ENCODE results near the gene ZIC4. TPM values are rescaled to one million over a fixed set of nuclear protein-coding genes. Genes with fewer than 3 reads are reported as not detected.

Gene ZIC4
- total RNA-seq, 2 donors from 2014 or later, result not detected

- no peak overlapping the region for H3K4me3 ChIP-seq
- no peaks in the 10 kb centered on the region for H3K36me3 ChIP-seq
- DNase-seq (ENCODE audit: low spot score), result no peak
- no peak overlapping the region for H3K27ac ChIP-seq
- no peaks in the 10 kb centered on the region for H3K4me1 ChIP-seq (replicated peaks)
- peaks cover 52% of the 10 kb centered on the region for H3K27me3 ChIP-seq (replicated peaks; ENCODE audit: insufficient read depth)
- 11% methylated on average over 27 of the region's 27 CpGs for WGBS
- TF ChIP-seq POLR2A (IDR thresholded peaks at IDR 0.05) (no peak), POLR2AphosphoS5 (IDR thresholded peaks at IDR 0.05) (no peak), CTCF (IDR thresholded peaks at IDR 0.05) (no peak)
- intact Hi-C loops (cut with DNase I), result no loop called here
- H3K9me3 ChIP-seq, result no peaks in the 10 kb centered on the region
These were observed 914 bp downstream of the ZIC4 start for GRCh38 chr3:147405231-147406027.

GRCh38 chr3:147404800-147405230, 1.5 kb downstream of the ZIC4 start:
- WGBS, result 6% methylated on average over 16 of the region's 16 CpGs
- DNase-seq (ENCODE audit: low spot score), result no peak
- Histone ChIP-seq H3K36me3 (no peaks in the 10 kb centered on the region), H3K4me1 (replicated peaks) (no peaks in the 10 kb centered on the region), H3K27me3 (replicated peaks; ENCODE audit: insufficient read depth) (peaks cover 51% of the 10 kb centered on the region), H3K4me3 (no peak overlapping the region), H3K9me3 (no peaks in the 10 kb centered on the region), H3K27ac (no peak overlapping the region)
- intact Hi-C loops (cut with DNase I), result no loop called here
- TF ChIP-seq CTCF (IDR thresholded peaks at IDR 0.05), result no peak
- no peak for TF ChIP-seq POLR2AphosphoS5 (IDR thresholded peaks at IDR 0.05)
- TF ChIP-seq POLR2A (IDR thresholded peaks at IDR 0.05), result no peak

- Histone ChIP-seq H3K9me3 (no peaks in the 10 kb centered on the region), H3K27me3 (replicated peaks; ENCODE audit: insufficient read depth) (peaks cover 44% of the 10 kb centered on the region)
- WGBS, result 36% methylated on average over 11 of the region's 11 CpGs
These were observed 2.1 kb downstream of the ZIC4 start for GRCh38 chr3:147404000-147404799.

GRCh38 chr3:147403511-147403910, 2.8 kb downstream of the ZIC4 start:
- H3K36me3 ChIP-seq, result no peaks in the 10 kb centered on the region
- no peak overlapping the region for H3K4me3 ChIP-seq
- no peaks in the 10 kb centered on the region for H3K9me3 ChIP-seq
- no peaks in the 10 kb centered on the region for H3K4me1 ChIP-seq (replicated peaks)
- TF ChIP-seq CTCF (IDR thresholded peaks at IDR 0.05), result no peak
- no peak for TF ChIP-seq POLR2AphosphoS5 (IDR thresholded peaks at IDR 0.05)
- no peak for TF ChIP-seq POLR2A (IDR thresholded peaks at IDR 0.05)
- no peak overlapping the region for H3K27ac ChIP-seq
- H3K27me3 ChIP-seq (replicated peaks; ENCODE audit: insufficient read depth), result peaks cover 47% of the 10 kb centered on the region
- intact Hi-C loops (cut with DNase I), result no loop called here
- no peak for DNase-seq (ENCODE audit: low spot score)
- WGBS, result 43% methylated on average over 5 of the region's 5 CpGs

More at GRCh38 chr3:147404000-147404799, 2.1 kb downstream of the ZIC4 start:
- TF ChIP-seq POLR2AphosphoS5 (IDR thresholded peaks at IDR 0.05) (no peak), CTCF (IDR thresholded peaks at IDR 0.05) (no peak), POLR2A (IDR thresholded peaks at IDR 0.05) (no peak)
- no peaks in the 10 kb centered on the region for H3K4me1 ChIP-seq (replicated peaks)
- no peaks in the 10 kb centered on the region for H3K36me3 ChIP-seq
- intact Hi-C loops (cut with DNase I), result no loop called here
- no peak overlapping the region for H3K27ac ChIP-seq
- no peak for DNase-seq (ENCODE audit: low spot score)
- H3K4me3 ChIP-seq, result no peak overlapping the region

Data from prostate gland (tissue), 2 donors.